H1 (cell line): ENCODE results near the gene NUP155. TPM values are rescaled to one million over a fixed set of nuclear protein-coding genes. Genes with fewer than 3 reads are reported as not detected.

Experiments used
- CTCF ChIA-PET: fragments of 300-600 bp; sonication (Branson Sonifier 250); formaldehyde crosslinking; loops from one replicate; lab custom pipeline; 2021; ENCODE audit not compliant: partially characterized antibody; lab: Charles Lee
- POLR2A ChIA-PET: fragments of 300-600 bp; sonication (Branson Sonifier 250); formaldehyde crosslinking; loops from one replicate; lab custom pipeline; 2021; ENCODE audit warnings: inconsistent platforms; ENCODE audit not compliant: partially characterized antibody; lab: Charles Lee
- DNase-seq, 2 experiments: peaks; one replicate each; pipeline versions ENCODE4 v3.0.0 to v3.0.0-alpha.2; 2010 to 2022; ENCODE audit warnings: low spot score in 2 of 2, low read depth in 1 of 2, mixed read lengths in 1 of 2
- FAIRE-seq: peaks from 2 replicates; lab custom pipeline; 2011; peaks lifted over from hg19 to GRCh38; lab: Jason Lieb, UNC
- H2AFZ ChIP-seq: 2 replicates; pipeline ENCODE4 v1.8.1; 2012; ENCODE audit warnings: low read length, inconsistent platforms
- H2AK5ac ChIP-seq: 2 replicates; pipeline ENCODE4 v1.6.1; 2013; ENCODE audit warnings: low read depth, low read length
- H2BK120ac ChIP-seq: replicated peaks from 2 replicates; pipeline ENCODE3; 2013; ENCODE audit warnings: low read depth, low read length, inconsistent platforms
- H2BK12ac ChIP-seq: 2 replicates; pipeline ENCODE4 v1.6.1; 2013; ENCODE audit warnings: low read depth, low read length
- H2BK15ac ChIP-seq: 2 replicates; pipeline ENCODE4 v1.6.1; 2013; ENCODE audit warnings: low read length
- H2BK20ac ChIP-seq: 2 replicates; pipeline ENCODE4 v1.6.1; 2013; ENCODE audit warnings: low read length
- H2BK5ac ChIP-seq: 2 replicates; pipeline ENCODE4 v1.6.1; 2013; ENCODE audit warnings: low read depth, low read length
- H3K14ac ChIP-seq: 2 replicates; pipeline ENCODE4 v1.6.1; 2013; ENCODE audit warnings: inconsistent platforms; ENCODE audit not compliant: insufficient read length
- H3K18ac ChIP-seq: 2 replicates; pipeline ENCODE4 v1.6.1; 2013; ENCODE audit warnings: low read length; ENCODE audit errors: extremely low read depth
- H3K23ac ChIP-seq: 2 replicates; pipeline ENCODE4 v1.6.1; 2013; ENCODE audit warnings: inconsistent platforms; ENCODE audit not compliant: insufficient read length
- H3K23me2 ChIP-seq: 2 replicates; pipeline ENCODE4 v1.6.1; 2013; ENCODE audit warnings: low read depth, low read length
- H3K27ac ChIP-seq: 2 replicates; pipeline ENCODE4 v1.6.1; 2011; ENCODE audit warnings: low read depth, low read length, inconsistent platforms
- H3K27me3 ChIP-seq, 4 experiments: replicated peaks in 1 of 4; 1 replicate in 1 of 4; 2 replicates in 3 of 4; pipeline versions ENCODE4 v1.6.1 to v1.8.1; 2011 to 2013; ENCODE audit warnings: low read length in 3 of 4, mild to moderate bottlenecking in 3 of 4, inconsistent platforms in 2 of 4, mixed read lengths in 2 of 4, moderate library complexity in 1 of 4; ENCODE audit not compliant: control insufficient read depth in 3 of 4, insufficient read depth in 3 of 4; ENCODE audit errors: extremely low read depth in 1 of 4
- H3K36me3 ChIP-seq, 4 experiments: 2 replicates each; pipeline versions ENCODE4 v1.6.1 to v1.8.1; 2011 to 2013; ENCODE audit warnings: mild to moderate bottlenecking in 4 of 4, low read length in 3 of 4, moderate library complexity in 2 of 4, control low read depth in 1 of 4, inconsistent platforms in 1 of 4; ENCODE audit not compliant: insufficient read depth in 4 of 4, control insufficient read depth in 2 of 4
- H3K4ac ChIP-seq: replicated peaks from 2 replicates; pipeline ENCODE3; 2013; ENCODE audit warnings: low read length, low read depth, mixed read lengths, inconsistent platforms; ENCODE audit not compliant: insufficient read length
- H3K4me1 ChIP-seq, 4 experiments: replicated peaks in 1 of 4; 1 replicate in 1 of 4; 2 replicates in 3 of 4; pipeline versions ENCODE4 v1.6.1 to v1.8.1; 2011 to 2013; ENCODE audit warnings: low read length in 3 of 4, inconsistent platforms in 2 of 4, mixed read lengths in 1 of 4; ENCODE audit not compliant: insufficient read depth in 4 of 4, control insufficient read depth in 3 of 4
- H3K4me2 ChIP-seq, 2 experiments: 2 replicates each; pipeline versions ENCODE4 v1.6.1 to v1.8.1; 2011 to 2013; ENCODE audit warnings: low read depth in 2 of 2, low read length in 2 of 2, control low read depth in 1 of 2, inconsistent platforms in 1 of 2, mild to moderate bottlenecking in 1 of 2; ENCODE audit not compliant: insufficient read depth in 1 of 2
- H3K4me3 ChIP-seq, 4 experiments: fragments of 200-600, 300-600 bp in 1 of 4; sonication (generic), shearing (Covaris generic), sonication (Bioruptor Twin) in 1 of 4; 2 replicates each; pipeline versions ENCODE4 v1.5.1 to v1.8.1; 2011 to 2016; ENCODE audit warnings: low read length in 4 of 4, low read depth in 3 of 4, control low read depth in 2 of 4, inconsistent platforms in 2 of 4, mild to moderate bottlenecking in 2 of 4, mixed read lengths in 1 of 4, moderate library complexity in 1 of 4; ENCODE audit not compliant: insufficient read depth in 2 of 4; ENCODE audit errors: extremely low read depth in 1 of 4
- H3K56ac ChIP-seq: replicated peaks from 2 replicates; pipeline ENCODE3; 2013; ENCODE audit warnings: low read depth, mild to moderate bottlenecking, mixed read lengths, low read length, inconsistent platforms; ENCODE audit not compliant: insufficient read length
- H3K79me1 ChIP-seq: 2 replicates; pipeline ENCODE4 v1.6.1; 2013; ENCODE audit warnings: low read depth, low read length, control low read depth
- H3K79me2 ChIP-seq, 2 experiments: 2 replicates each; pipeline versions ENCODE4 v1.6.1 to v1.8.1; 2012 to 2013; ENCODE audit warnings: low read length in 2 of 2, mild to moderate bottlenecking in 2 of 2, inconsistent platforms in 1 of 2; ENCODE audit not compliant: insufficient read depth in 2 of 2, control insufficient read depth in 1 of 2
- H3K9ac ChIP-seq, 4 experiments: replicated peaks in 1 of 4; 1 replicate in 1 of 4; 2 replicates in 3 of 4; pipeline versions ENCODE4 v1.6.1 to v1.8.1; 2011 to 2013; ENCODE audit warnings: low read depth in 3 of 4, low read length in 3 of 4, control low read depth in 2 of 4, mild to moderate bottlenecking in 2 of 4, moderate library complexity in 2 of 4, inconsistent platforms in 1 of 4; ENCODE audit errors: extremely low read depth in 1 of 4
- H3K9me3 ChIP-seq, 2 experiments: 2 replicates each; pipeline versions ENCODE4 v1.6.1 to v1.8.1; 2012 to 2013; ENCODE audit warnings: mild to moderate bottlenecking in 2 of 2, moderate library complexity in 2 of 2, control low read depth in 1 of 2, inconsistent platforms in 1 of 2, low read depth in 1 of 2, low read length in 1 of 2, mixed read lengths in 1 of 2; ENCODE audit not compliant: insufficient read depth in 2 of 2
- H4K20me1 ChIP-seq, 2 experiments: replicated peaks in 1 of 2; 2 replicates each; pipeline versions ENCODE3 to v1.8.1; 2011 to 2013; ENCODE audit warnings: inconsistent platforms in 2 of 2, low read length in 2 of 2, mild to moderate bottlenecking in 1 of 2; ENCODE audit not compliant: insufficient read depth in 2 of 2, control insufficient read depth in 1 of 2
- H4K5ac ChIP-seq: 2 replicates; pipeline ENCODE4 v1.6.1; 2013; ENCODE audit warnings: low read length, low read depth, mixed read lengths, inconsistent platforms; ENCODE audit not compliant: insufficient read length
- H4K8ac ChIP-seq: 2 replicates; pipeline ENCODE4 v1.8.0; 2013; ENCODE audit warnings: mild to moderate bottlenecking, moderate library complexity, low read length, inconsistent platforms; ENCODE audit not compliant: insufficient read depth; ENCODE audit errors: extremely low read depth
- H4K91ac ChIP-seq: replicated peaks from 2 replicates; pipeline ENCODE3; 2013; ENCODE audit warnings: low read length, mixed read lengths, inconsistent platforms; ENCODE audit not compliant: insufficient read length
- CHD1 ChIP-seq: IDR thresholded peaks from 2 replicates; pipeline ENCODE4 v1.6.1; 2012; ENCODE audit warnings: low read depth, low read length, improper control_type of control experiment
- CREB1 ChIP-seq: IDR thresholded peaks from 2 replicates; pipeline ENCODE4 v1.6.1; 2012; ENCODE audit warnings: inconsistent platforms
- CTBP2 ChIP-seq: IDR thresholded peaks from 2 replicates; pipeline ENCODE4 v1.7.0; 2011; ENCODE audit warnings: borderline replicate concordance, mild to moderate bottlenecking, moderate library complexity, mixed read lengths, low read length; ENCODE audit not compliant: insufficient read depth, insufficient read length
- EGR1 ChIP-seq: IDR thresholded peaks from 2 replicates; pipeline ENCODE4 v1.6.1; 2011; ENCODE audit warnings: low read depth, low read length, borderline replicate concordance
- FOSL1 ChIP-seq: IDR thresholded peaks from 2 replicates; pipeline ENCODE4 v1.6.1; 2011; ENCODE audit warnings: mild to moderate bottlenecking, low read depth, low read length, moderate library complexity; ENCODE audit not compliant: insufficient read depth
- HDAC2 ChIP-seq, 2 experiments: fragments of 300-600 bp in 1 of 2; sonication (generic) in 1 of 2; IDR thresholded peaks; 2 replicates each; pipeline ENCODE4 v1.6.1; 2011 to 2012; ENCODE audit warnings: low read depth in 2 of 2, low read length in 2 of 2, mild to moderate bottlenecking in 2 of 2, moderate library complexity in 2 of 2, borderline replicate concordance in 1 of 2, inconsistent platforms in 1 of 2
- HDAC6 ChIP-seq: IDR thresholded peaks from one replicate; pipeline ENCODE4 v1.7.1; 2012; ENCODE audit warnings: low read depth, mild to moderate bottlenecking, inconsistent platforms, low read length, moderate library complexity
- JUN ChIP-seq: IDR thresholded peaks from 2 replicates; pipeline ENCODE4 v1.6.1; 2011; ENCODE audit warnings: low read depth, mild to moderate bottlenecking, improper control_type of control experiment, low read length
- KDM5A ChIP-seq: fragments of 200-600 bp; IDR thresholded peaks from 2 replicates; pipeline ENCODE4 v1.7.1; 2012; ENCODE audit warnings: mild to moderate bottlenecking, low read length, inconsistent platforms, mixed read lengths
- RFX5 ChIP-seq: IDR thresholded peaks from 2 replicates; pipeline ENCODE4 v1.6.1; 2011; ENCODE audit warnings: low read depth, low read length, improper control_type of control experiment, borderline replicate concordance
- RNF2 ChIP-seq: fragments of 200-900, 300-1000 bp; sonication (generic); IDR thresholded peaks from 2 replicates; pipeline ENCODE4 v1.7.1; 2016; ENCODE audit warnings: borderline replicate concordance, low read depth, mild to moderate bottlenecking, antibody characterized with exemption, low read length; ENCODE audit not compliant: poor library complexity, severe bottlenecking; ENCODE audit errors: missing control alignments
- SP1 ChIP-seq: IDR thresholded peaks from 2 replicates; pipeline ENCODE4 v1.6.1; 2011; ENCODE audit warnings: low read depth, low read length
- SUZ12 ChIP-seq: fragments of 200-600 bp; sonication (generic); IDR thresholded peaks from 2 replicates; pipeline ENCODE4 v1.6.1; 2012; ENCODE audit warnings: mild to moderate bottlenecking, inconsistent platforms, low read length, moderate library complexity, mixed read lengths
- WGBS, 2 experiments: shearing (Covaris generic) in 1 of 2; methylation state at CpG; one replicate each; pipeline versions ENCODE4 v1.1.6 to v1.1.7; 2013 to 2015; ENCODE audit warnings: low lambda C conversion rate in 2 of 2, mixed read lengths in 2 of 2, inconsistent platforms in 1 of 2, low coverage in 1 of 2, missing lambda C conversion rate in 1 of 2; ENCODE audit not compliant: insufficient replicate concordance in 2 of 2, insufficient coverage in 1 of 2, insufficient read length in 1 of 2; ENCODE audit errors: extremely low coverage in 1 of 2, missing lambda C conversion rate in 1 of 2; 5-methylcytosine and 5-hydroxymethylcytosine counted together
- polyA plus RNA-seq, 7 experiments: library from polyadenylated mRNA; depleted of rRNA in 3 of 7; stranded (reverse) in 5 of 7; unstranded in 2 of 7; fragments of >200 nt in 5 of 7; fragments of 200-250 nt in 2 of 7; gene quantifications; 1 replicate in 5 of 7; 2 replicates in 1 of 7; 4 replicates in 1 of 7; pipeline versions ENCODE4 v1.2.1 to v1.2.3, GENCODE V29; 2011 to 2013; ENCODE audit warnings: missing spikeins in 2 of 7, mixed read lengths in 2 of 7
- total RNA-seq: library from RNA; stranded (reverse); fragmentation: NEBNext Ultra II Directional; extraction: Animal tissue kit (Norgen Biotek cat#: 25700); gene quantifications from 2 replicates; pipeline ENCODE4 v1.2.1, GENCODE V29; 2021
- TF ChIP-seq, protein P1 (sequence below): IDR thresholded peaks from 2 replicates; pipeline ENCODE4 v1.6.1; 2012; ENCODE audit warnings: inconsistent platforms

NUP155 gene
- total and polyA plus RNA-seq, 2 of the 8 experiments (the other 6 are each of a cell fraction or from before 2014, with no cell fraction given), result 27.1 to 91.6 TPM

DNA sequence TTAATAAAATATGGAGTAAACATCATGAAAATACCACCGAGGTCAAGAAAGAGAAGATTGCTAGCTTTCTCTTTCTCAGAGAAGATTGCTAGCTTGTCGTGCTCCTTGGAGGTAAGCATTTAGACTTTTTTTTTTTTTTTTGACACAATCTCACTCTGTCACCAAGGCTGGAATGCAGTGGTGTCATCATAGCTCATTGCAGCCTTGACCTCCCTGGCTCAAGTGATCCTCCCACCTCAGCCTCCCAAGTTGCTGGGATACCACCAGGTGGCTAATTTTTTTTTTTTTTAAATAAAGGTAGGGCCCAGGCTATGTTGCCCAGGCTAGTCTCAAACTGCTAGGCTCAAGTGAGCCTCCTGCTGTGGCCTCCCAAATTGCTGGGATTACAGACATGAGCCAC, 95.4 kb downstream of the NUP155 start:
- CTCF ChIA-PET, result no interaction called here
- 97% methylated on average over 2 of the region's 2 CpGs; no CpG with 5 or more reads in 1 of the 2 experiments for WGBS, 2 experiments
- H3K79me2 ChIP-seq, result no peaks in the 10 kb centered on the region

More for the DNA sequence above, 95.4 kb downstream of the NUP155 start:
- Histone ChIP-seq H2BK20ac (no peak overlapping the region), H3K14ac (no peak overlapping the region), H3K18ac (no peak overlapping the region), H3K9ac (no peak overlapping the region), H4K8ac (no peak overlapping the region), H2AK5ac (no peak overlapping the region), H2BK15ac (no peak overlapping the region), H3K56ac (no peak overlapping the region), H2AFZ (no peak overlapping the region), H2BK120ac (no peak overlapping the region), H3K4me2 (no peak overlapping the region), H3K27me3 (no peaks in the 10 kb centered on the region), H3K23me2 (no peaks in the 10 kb centered on the region), H4K5ac (no peak overlapping the region), H2BK12ac (no peak overlapping the region), H3K4me1 (no peaks in the 10 kb centered on the region), H3K9me3 (peaks cover 7 to 18% of the 10 kb centered on the region in 2 experiments; a peak in 3 of 4 replicates), H2BK5ac (no peak overlapping the region), H3K79me1 (no peaks in the 10 kb centered on the region), H3K27ac (no peak overlapping the region), H3K36me3 (no peaks in the 10 kb centered on the region; a peak in 1 of 8 replicates), H3K4me3 (no peak overlapping the region), H3K4ac (no peak overlapping the region), H4K20me1 (no peaks in the 10 kb centered on the region), H4K91ac (no peak overlapping the region), H3K23ac (no peak overlapping the region)
- POLR2A ChIA-PET, result no interaction called here
- no peak for FAIRE-seq
- no peak for TF ChIP-seq CTBP2
- no peak for TF ChIP-seq CREB1
- TF ChIP-seq RFX5, result no peak
- no peak for TF ChIP-seq RNF2
- TF ChIP-seq SUZ12, result no peak
- TF ChIP-seq CHD1, result no peak
- TF ChIP-seq, protein P1, sequence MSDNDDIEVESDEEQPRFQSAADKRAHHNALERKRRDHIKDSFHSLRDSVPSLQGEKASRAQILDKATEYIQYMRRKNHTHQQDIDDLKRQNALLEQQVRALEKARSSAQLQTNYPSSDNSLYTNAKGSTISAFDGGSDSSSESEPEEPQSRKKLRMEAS, result no peak
- TF ChIP-seq EGR1, result no peak
- TF ChIP-seq JUN, result no peak
- no peak for TF ChIP-seq FOSL1
- TF ChIP-seq HDAC2 (IDR thresholded peaks at IDR 0.05; ENCODE audit: borderline replicate concordance in 1 of 2, low read depth in 2 of 2, low read length in 2 of 2), result no peak
- no peak for TF ChIP-seq HDAC6
- no peak for TF ChIP-seq SP1
- TF ChIP-seq KDM5A, result no peak
- no peak for DNase-seq
